H1 (cell line): Measurements from ENCODE around the gene TBCEL. TPM values are rescaled to one million over a fixed set of nuclear protein-coding genes. Genes with fewer than 3 reads are reported as not detected.

Experiments used
- MAFK ChIP-seq: IDR thresholded peaks from 2 replicates; pipeline ENCODE4 v1.6.1; 2012; ENCODE audit warnings: low read depth, mild to moderate bottlenecking, improper control_type of control experiment, low read length
- SAP30 ChIP-seq: fragments of 300-600 bp; sonication (generic); IDR thresholded peaks from 2 replicates; pipeline ENCODE4 v1.7.1; 2012; ENCODE audit warnings: low read length, moderate library complexity, mild to moderate bottlenecking, inconsistent platforms; ENCODE audit not compliant: insufficient read depth, insufficient replicate concordance
- TCF12 ChIP-seq: IDR thresholded peaks from 2 replicates; pipeline ENCODE4 v1.6.1; 2011; ENCODE audit warnings: low read depth, mild to moderate bottlenecking, low read length
- polyA plus RNA-seq, 7 experiments: library from polyadenylated mRNA; depleted of rRNA in 3 of 7; stranded (reverse) in 5 of 7; unstranded in 2 of 7; fragments of >200 nt in 5 of 7; fragments of 200-250 nt in 2 of 7; gene quantifications; 1 replicate in 5 of 7; 2 replicates in 1 of 7; 4 replicates in 1 of 7; pipeline versions ENCODE4 v1.2.1 to v1.2.3, GENCODE V29; 2011 to 2013; ENCODE audit warnings: missing spikeins in 2 of 7, mixed read lengths in 2 of 7
- total RNA-seq: library from RNA; stranded (reverse); fragmentation: NEBNext Ultra II Directional; extraction: Animal tissue kit (Norgen Biotek cat#: 25700); gene quantifications from 2 replicates; pipeline ENCODE4 v1.2.1, GENCODE V29; 2021

TBCEL gene
- total and polyA plus RNA-seq, 2 of the 8 experiments (the other 6 are each of a cell fraction or from before 2014, with no cell fraction given) = 3.9 to 16.0 TPM

GRCh38 chr11:121058941-121059340 lies 35.0 kb downstream of the TBCEL start (continued):
- TF ChIP-seq TCF12 (no peak), SAP30 (no peak), MAFK (no peak)
